Activated T-cell treated with anti-CD3 and anti-CD28 coated beads for 24 hours (primary cell): ENCODE measurements around the gene GRPEL2.

Experiments used
- DNase-seq: peaks from one replicate; pipeline ENCODE4 v3.0.0-alpha.2; 2020; ENCODE audit warnings: low read depth

GRPEL2 gene

GRCh38 chr5:149319174-149319573, 26.1 kb upstream of the GRPEL2 start:
- no peak for DNase-seq

GRCh38 chr5:149320791-149321330, 24.4 kb upstream of the GRPEL2 start:
- DNase-seq, result no peak

- no peak for DNase-seq
These were observed 22.8 kb upstream of the GRPEL2 start for GRCh38 chr5:149322518-149322917.

GRCh38 chr5:149323210-149323609, 22.1 kb upstream of the GRPEL2 start:
- no peak for DNase-seq

- no peak for DNase-seq
These were observed 21.6 kb upstream of the GRPEL2 start for GRCh38 chr5:149323621-149324205.

GRCh38 chr5:149324641-149325040, 20.7 kb upstream of the GRPEL2 start:
- no peak for DNase-seq

GRCh38 chr5:149325166-149325735, 20.0 kb upstream of the GRPEL2 start:
- no peak for DNase-seq

GRCh38 chr5:149325894-149326293, 19.4 kb upstream of the GRPEL2 start:
- no peak for DNase-seq

- DNase-seq, result no peak
These were observed 18.7 kb upstream of the GRPEL2 start for GRCh38 chr5:149326611-149327010.

- DNase-seq, result no peak
These were observed 17.1 kb upstream of the GRPEL2 start for GRCh38 chr5:149328177-149328576.

- no peak for DNase-seq
These were observed 11.4 kb upstream of the GRPEL2 start for GRCh38 chr5:149333711-149334443.

GRCh38 chr5:149337736-149338135, 7.6 kb upstream of the GRPEL2 start:
- no peak for DNase-seq

GRCh38 chr5:149338364-149338763, 6.9 kb upstream of the GRPEL2 start:
- no peak for DNase-seq

- DNase-seq, result no peak
These were observed 4.4 kb upstream of the GRPEL2 start for GRCh38 chr5:149340920-149341319.

GRCh38 chr5:149341876-149342275, 3.4 kb upstream of the GRPEL2 start:
- DNase-seq, result no peak

GRCh38 chr5:149344151-149344550, 1.1 kb upstream of the GRPEL2 start:
- DNase-seq, result no peak

- peak; percentile 19 for DNase-seq
These were observed 558 bp downstream of the GRPEL2 start for GRCh38 chr5:149345892-149346222.

- no peak for DNase-seq
These were observed 3.2 kb downstream of the GRPEL2 start for GRCh38 chr5:149348518-149348917.

- no peak for DNase-seq
These were observed 4.1 kb downstream of the GRPEL2 start for GRCh38 chr5:149349382-149349781.

- no peak for DNase-seq
These were observed 6.9 kb downstream of the GRPEL2 start for GRCh38 chr5:149352169-149352568.

GRCh38 chr5:149353911-149354310, 8.6 kb downstream of the GRPEL2 start:
- no peak for DNase-seq

GRCh38 chr5:149355688-149356087, 10.4 kb downstream of the GRPEL2 start:
- DNase-seq, result no peak

GRCh38 chr5:149356391-149356790, 11.1 kb downstream of the GRPEL2 start:
- no peak for DNase-seq
